ENCODE data around the gene ELAC2.

DNA sequence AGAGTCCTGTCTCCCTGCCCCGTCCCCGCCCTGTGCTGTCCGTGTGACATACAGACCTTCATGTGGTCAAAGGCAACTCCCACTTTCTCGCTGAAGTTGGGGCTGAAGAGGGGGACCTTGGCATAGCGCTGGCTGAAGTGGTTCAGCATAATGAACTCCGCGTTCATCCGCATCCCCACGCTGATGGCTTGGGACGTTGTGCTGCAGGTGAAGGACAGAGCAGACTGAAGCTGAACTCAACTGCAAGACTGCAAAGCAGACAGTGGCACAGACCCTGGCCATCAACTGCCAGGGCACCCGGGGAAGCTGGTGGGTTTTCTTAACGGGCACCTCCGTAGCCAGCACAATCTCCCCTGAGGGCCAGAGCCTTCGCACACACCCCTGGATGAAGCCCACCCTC, 24.2 kb downstream of the ELAC2 start:
- TF ChIP-seq, protein P1, sequence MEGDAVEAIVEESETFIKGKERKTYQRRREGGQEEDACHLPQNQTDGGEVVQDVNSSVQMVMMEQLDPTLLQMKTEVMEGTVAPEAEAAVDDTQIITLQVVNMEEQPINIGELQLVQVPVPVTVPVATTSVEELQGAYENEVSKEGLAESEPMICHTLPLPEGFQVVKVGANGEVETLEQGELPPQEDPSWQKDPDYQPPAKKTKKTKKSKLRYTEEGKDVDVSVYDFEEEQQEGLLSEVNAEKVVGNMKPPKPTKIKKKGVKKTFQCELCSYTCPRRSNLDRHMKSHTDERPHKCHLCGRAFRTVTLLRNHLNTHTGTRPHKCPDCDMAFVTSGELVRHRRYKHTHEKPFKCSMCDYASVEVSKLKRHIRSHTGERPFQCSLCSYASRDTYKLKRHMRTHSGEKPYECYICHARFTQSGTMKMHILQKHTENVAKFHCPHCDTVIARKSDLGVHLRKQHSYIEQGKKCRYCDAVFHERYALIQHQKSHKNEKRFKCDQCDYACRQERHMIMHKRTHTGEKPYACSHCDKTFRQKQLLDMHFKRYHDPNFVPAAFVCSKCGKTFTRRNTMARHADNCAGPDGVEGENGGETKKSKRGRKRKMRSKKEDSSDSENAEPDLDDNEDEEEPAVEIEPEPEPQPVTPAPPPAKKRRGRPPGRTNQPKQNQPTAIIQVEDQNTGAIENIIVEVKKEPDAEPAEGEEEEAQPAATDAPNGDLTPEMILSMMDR (conservative IDR thresholded peaks at IDR 0.05; ENCODE audit: low read depth, low read length) = no peak
- TF ChIP-seq RAD21 (IDR thresholded peaks at IDR 0.05; ENCODE audit: low read length) (no peak), MAFK (IDR thresholded peaks at IDR 0.05; ENCODE audit: low read depth, low read length) (no peak), POLR2A (IDR thresholded peaks at IDR 0.05; ENCODE audit: low read depth, low read length) (no peak), CEBPB (IDR thresholded peaks at IDR 0.05; ENCODE audit: low read depth, low read length) (no peak)
- TF ChIP-seq, protein P2, sequence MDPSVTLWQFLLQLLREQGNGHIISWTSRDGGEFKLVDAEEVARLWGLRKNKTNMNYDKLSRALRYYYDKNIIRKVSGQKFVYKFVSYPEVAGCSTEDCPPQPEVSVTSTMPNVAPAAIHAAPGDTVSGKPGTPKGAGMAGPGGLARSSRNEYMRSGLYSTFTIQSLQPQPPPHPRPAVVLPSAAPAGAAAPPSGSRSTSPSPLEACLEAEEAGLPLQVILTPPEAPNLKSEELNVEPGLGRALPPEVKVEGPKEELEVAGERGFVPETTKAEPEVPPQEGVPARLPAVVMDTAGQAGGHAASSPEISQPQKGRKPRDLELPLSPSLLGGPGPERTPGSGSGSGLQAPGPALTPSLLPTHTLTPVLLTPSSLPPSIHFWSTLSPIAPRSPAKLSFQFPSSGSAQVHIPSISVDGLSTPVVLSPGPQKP (IDR thresholded peaks at IDR 0.05; ENCODE audit: borderline replicate concordance, low read depth, low read length) = no peak
